K562 (cell line): ENCODE measurements around the gene PTPRU. TPM values are rescaled to one million over a fixed set of nuclear protein-coding genes. Genes with fewer than 3 reads are reported as not detected.

Source experiments
- CBX3 ChIP-seq, 2 experiments: IDR thresholded peaks; 1 replicate in 1 of 2; 2 replicates in 1 of 2; pipeline ENCODE4 v1.6.1; 2012; ENCODE audit warnings: inconsistent platforms in 2 of 2, low read length in 2 of 2, borderline replicate concordance in 1 of 2, control low read depth in 1 of 2
- CHD1 ChIP-seq: fragments of 200-600 bp; sonication (generic); IDR thresholded peaks from one replicate; pipeline ENCODE4 v1.6.1; 2012; ENCODE audit warnings: mild to moderate bottlenecking, moderate library complexity, low read length, inconsistent platforms
- CXXC5 ChIP-seq: fragments of 250-450 bp; sonication (Bioruptor Pico); IDR thresholded peaks from 2 replicates; pipeline ENCODE4 v1.8.0; 2022; ENCODE audit warnings: inconsistent platforms, mild to moderate bottlenecking, moderate library complexity
- HMG20A ChIP-seq: fragments of 450-650 bp; formaldehyde crosslinking; conservative IDR thresholded peaks from 2 replicates; pipeline ENCODE4 v1.4.0; 2020; ENCODE audit warnings: mild to moderate bottlenecking, mixed read lengths
- JUN ChIP-seq, 2 experiments: sonication (generic) in 1 of 2; formaldehyde crosslinking in 1 of 2; IDR thresholded peaks; 2 replicates each; pipeline versions ENCODE4 v1.6.1 to v1.8.0; 2012 to 2022; ENCODE audit warnings: borderline replicate concordance in 2 of 2, mild to moderate bottlenecking in 2 of 2, improper control_type of control experiment in 1 of 2, low read depth in 1 of 2, low read length in 1 of 2, missing genetic modification reagents in 1 of 2
- KDM1A ChIP-seq, 2 experiments: fragments of 450-650 bp; IDR thresholded peaks; 2 replicates each; pipeline ENCODE4 v1.6.1; 2016; ENCODE audit warnings: mild to moderate bottlenecking in 2 of 2
- KHSRP ChIP-seq: fragments of 450-650 bp; IDR thresholded peaks from 2 replicates; pipeline ENCODE4 v1.6.1; 2017
- POLR2A ChIP-seq: fragments of 450-650 bp; conservative IDR thresholded peaks from 2 replicates; pipeline ENCODE4 v1.6.1; 2016
- PTBP1 ChIP-seq: fragments of 200-400 bp; formaldehyde crosslinking; IDR thresholded peaks from 2 replicates; pipeline ENCODE4 v1.6.1; 2017; ENCODE audit warnings: low read depth, low read length
- RBM14 ChIP-seq: fragments of 200-400 bp; formaldehyde crosslinking; IDR thresholded peaks from 2 replicates; pipeline ENCODE4 v1.6.1; 2018; ENCODE audit warnings: low read depth, mild to moderate bottlenecking, low read length, moderate library complexity, borderline replicate concordance; ENCODE audit not compliant: insufficient read depth
- SLC30A9 ChIP-seq: fragments of 250-450 bp; sonication (Bioruptor Pico); IDR thresholded peaks from 2 replicates; pipeline ENCODE4 v1.8.0; 2022; ENCODE audit warnings: mild to moderate bottlenecking, moderate library complexity
- TAF9B ChIP-seq: fragments of 450-650 bp; IDR thresholded peaks from 2 replicates; pipeline ENCODE4 v1.6.1; 2018; ENCODE audit warnings: mild to moderate bottlenecking; ENCODE audit not compliant: partially characterized antibody
- ZBTB17 ChIP-seq: fragments of 450-650 bp; formaldehyde crosslinking; IDR thresholded peaks from 2 replicates; pipeline ENCODE4 v1.4.0; 2020; ENCODE audit warnings: mild to moderate bottlenecking
- ZC3H4 ChIP-seq: sonication (generic); formaldehyde crosslinking; IDR thresholded peaks from 2 replicates; pipeline ENCODE4 v1.9.0; 2021; ENCODE audit warnings: missing genetic modification reagents, borderline replicate concordance
- ZKSCAN3 ChIP-seq: fragments of 250-450 bp; sonication (Bioruptor Pico); IDR thresholded peaks from 2 replicates; pipeline ENCODE4 v1.4.0; 2020
- ZNF12 ChIP-seq: sonication (generic); formaldehyde crosslinking; IDR thresholded peaks from 2 replicates; pipeline ENCODE4 v1.4.0; 2020; ENCODE audit warnings: mild to moderate bottlenecking, missing genetic modification reagents
- ZNF133 ChIP-seq: fragments of 250-450 bp; sonication (Bioruptor Pico); IDR thresholded peaks from 2 replicates; pipeline ENCODE4 v1.4.0; 2020; ENCODE audit warnings: mild to moderate bottlenecking
- ZNF23 ChIP-seq: fragments of 250-450 bp; sonication (Bioruptor Pico); IDR thresholded peaks from 2 replicates; pipeline ENCODE4 v1.4.0; 2020; ENCODE audit warnings: mild to moderate bottlenecking
- polyA plus RNA-seq, 8 experiments: library from polyadenylated mRNA; depleted of rRNA in 4 of 8; stranded (reverse) in 5 of 8; unstranded in 3 of 8; fragments of >200 nt; fragmentation: Nextera tagmentation in 2 of 8; fragmentation: Illumina TruSeq in 1 of 8; extraction: Ambion mirVana in 2 of 8; extraction: Trizol in 1 of 8; gene quantifications; 2 replicates each; pipeline versions ENCODE4 v1.2.1 to v1.2.3, GENCODE V29; 2011 to 2014; ENCODE audit warnings: inconsistent platforms in 1 of 8, missing spikeins in 1 of 8
- total RNA-seq, 7 experiments: library from RNA; depleted of rRNA in 6 of 7; stranded (reverse); fragments of >200 nt in 6 of 7; fragmentation: Illumina TruSeq in 2 of 7; extraction: Trizol in 2 of 7; gene quantifications; 2 replicates each; pipeline versions ENCODE4 v1.2.1 to v1.2.3, GENCODE V29; 2011 to 2021; ENCODE audit warnings: low replicate concordance in 1 of 7
- TF ChIP-seq, protein P1 (sequence below): fragments of 250-450 bp; sonication (Bioruptor Pico); IDR thresholded peaks from 2 replicates; pipeline ENCODE4 v1.5.1; 2021; ENCODE audit warnings: mild to moderate bottlenecking
- TF ChIP-seq, protein P2 (sequence below): fragments of 450-650 bp; IDR thresholded peaks from 2 replicates; pipeline ENCODE4 v1.6.1; 2017; ENCODE audit warnings: antibody characterized with exemption
- TF ChIP-seq, protein P3 (sequence below): fragments of 200-400 bp; formaldehyde crosslinking; IDR thresholded peaks from 2 replicates; pipeline ENCODE4 v1.6.1; 2017; ENCODE audit warnings: mild to moderate bottlenecking, low read depth, low read length, moderate library complexity
- TF ChIP-seq, protein P4 (sequence below): fragments of 250-450 bp; sonication (Bioruptor Pico); IDR thresholded peaks from 2 replicates; pipeline ENCODE4 v1.4.0; 2020
- TF ChIP-seq, protein P5 (sequence below): fragments of 450-650 bp; IDR thresholded peaks from 2 replicates; pipeline ENCODE4 v1.6.1; 2016

PTPRU gene
- total and polyA plus RNA-seq, 9 of the 15 experiments (the other 6 are each of a cell fraction or from before 2014, with no cell fraction given), result 0.01 to 2.9 (median 1.0) TPM

DNA sequence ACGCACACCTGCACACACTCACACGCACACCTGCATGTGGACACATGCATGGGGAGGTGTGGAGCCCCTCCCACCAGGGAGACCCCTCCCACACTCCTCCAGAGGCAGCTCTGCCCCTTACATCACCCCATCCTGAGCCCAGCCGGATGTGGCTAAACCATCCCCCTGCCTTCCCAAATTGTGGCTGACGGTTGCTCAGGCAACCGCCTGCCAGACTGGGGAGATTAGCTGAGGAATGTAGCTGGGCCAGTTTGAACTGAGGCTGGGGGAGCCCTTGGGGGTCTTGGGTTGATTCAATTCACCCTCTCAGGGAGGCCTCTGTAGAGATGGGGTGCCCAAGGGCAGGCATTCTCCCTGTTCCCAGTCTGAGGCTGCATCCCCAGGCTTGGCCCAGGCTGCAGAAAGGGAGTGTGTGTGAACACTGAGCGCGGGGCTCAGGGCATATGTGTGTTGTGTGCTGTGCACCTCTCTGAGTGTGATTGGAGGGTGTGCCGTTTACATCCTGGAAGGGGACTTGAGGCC is 12.9 kb downstream of the PTPRU start (continued):
- TF ChIP-seq, protein P1, sequence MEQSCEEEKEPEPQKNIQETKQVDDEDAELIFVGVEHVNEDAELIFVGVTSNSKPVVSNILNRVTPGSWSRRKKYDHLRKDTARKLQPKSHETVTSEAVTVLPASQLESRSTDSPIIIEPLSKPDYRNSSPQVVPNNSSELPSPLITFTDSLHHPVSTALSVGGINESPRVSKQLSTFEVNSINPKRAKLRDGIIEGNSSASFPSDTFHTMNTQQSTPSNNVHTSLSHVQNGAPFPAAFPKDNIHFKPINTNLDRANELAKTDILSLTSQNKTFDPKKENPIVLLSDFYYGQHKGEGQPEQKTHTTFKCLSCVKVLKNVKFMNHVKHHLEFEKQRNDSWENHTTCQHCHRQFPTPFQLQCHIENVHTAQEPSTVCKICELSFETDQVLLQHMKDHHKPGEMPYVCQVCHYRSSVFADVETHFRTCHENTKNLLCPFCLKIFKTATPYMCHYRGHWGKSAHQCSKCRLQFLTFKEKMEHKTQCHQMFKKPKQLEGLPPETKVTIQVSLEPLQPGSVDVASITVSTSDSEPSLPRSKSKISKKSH (CRISPR knock-in tag), result no peak
- no peak for TF ChIP-seq CXXC5 (CRISPR knock-in tag)
- TF ChIP-seq CBX3 (IDR thresholded peaks at IDR 0.05; ENCODE audit: borderline replicate concordance in 1 of 2, low read length in 2 of 2), result no peak
- TF ChIP-seq, protein P2, sequence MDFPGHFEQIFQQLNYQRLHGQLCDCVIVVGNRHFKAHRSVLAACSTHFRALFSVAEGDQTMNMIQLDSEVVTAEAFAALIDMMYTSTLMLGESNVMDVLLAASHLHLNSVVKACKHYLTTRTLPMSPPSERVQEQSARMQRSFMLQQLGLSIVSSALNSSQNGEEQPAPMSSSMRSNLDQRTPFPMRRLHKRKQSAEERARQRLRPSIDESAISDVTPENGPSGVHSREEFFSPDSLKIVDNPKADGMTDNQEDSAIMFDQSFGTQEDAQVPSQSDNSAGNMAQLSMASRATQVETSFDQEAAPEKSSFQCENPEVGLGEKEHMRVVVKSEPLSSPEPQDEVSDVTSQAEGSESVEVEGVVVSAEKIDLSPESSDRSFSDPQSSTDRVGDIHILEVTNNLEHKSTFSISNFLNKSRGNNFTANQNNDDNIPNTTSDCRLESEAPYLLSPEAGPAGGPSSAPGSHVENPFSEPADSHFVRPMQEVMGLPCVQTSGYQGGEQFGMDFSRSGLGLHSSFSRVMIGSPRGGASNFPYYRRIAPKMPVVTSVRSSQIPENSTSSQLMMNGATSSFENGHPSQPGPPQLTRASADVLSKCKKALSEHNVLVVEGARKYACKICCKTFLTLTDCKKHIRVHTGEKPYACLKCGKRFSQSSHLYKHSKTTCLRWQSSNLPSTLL, result no peak
- TF ChIP-seq, protein P3, sequence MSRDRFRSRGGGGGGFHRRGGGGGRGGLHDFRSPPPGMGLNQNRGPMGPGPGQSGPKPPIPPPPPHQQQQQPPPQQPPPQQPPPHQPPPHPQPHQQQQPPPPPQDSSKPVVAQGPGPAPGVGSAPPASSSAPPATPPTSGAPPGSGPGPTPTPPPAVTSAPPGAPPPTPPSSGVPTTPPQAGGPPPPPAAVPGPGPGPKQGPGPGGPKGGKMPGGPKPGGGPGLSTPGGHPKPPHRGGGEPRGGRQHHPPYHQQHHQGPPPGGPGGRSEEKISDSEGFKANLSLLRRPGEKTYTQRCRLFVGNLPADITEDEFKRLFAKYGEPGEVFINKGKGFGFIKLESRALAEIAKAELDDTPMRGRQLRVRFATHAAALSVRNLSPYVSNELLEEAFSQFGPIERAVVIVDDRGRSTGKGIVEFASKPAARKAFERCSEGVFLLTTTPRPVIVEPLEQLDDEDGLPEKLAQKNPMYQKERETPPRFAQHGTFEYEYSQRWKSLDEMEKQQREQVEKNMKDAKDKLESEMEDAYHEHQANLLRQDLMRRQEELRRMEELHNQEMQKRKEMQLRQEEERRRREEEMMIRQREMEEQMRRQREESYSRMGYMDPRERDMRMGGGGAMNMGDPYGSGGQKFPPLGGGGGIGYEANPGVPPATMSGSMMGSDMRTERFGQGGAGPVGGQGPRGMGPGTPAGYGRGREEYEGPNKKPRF, result no peak
- TF ChIP-seq TAF9B, result no peak
- TF ChIP-seq RBM14, result no peak
- TF ChIP-seq SLC30A9 (CRISPR knock-in tag), result no peak
- no peak for TF ChIP-seq KDM1A (IDR thresholded peaks at IDR 0.05)
- TF ChIP-seq POLR2A, result no peak
- TF ChIP-seq, protein P4, sequence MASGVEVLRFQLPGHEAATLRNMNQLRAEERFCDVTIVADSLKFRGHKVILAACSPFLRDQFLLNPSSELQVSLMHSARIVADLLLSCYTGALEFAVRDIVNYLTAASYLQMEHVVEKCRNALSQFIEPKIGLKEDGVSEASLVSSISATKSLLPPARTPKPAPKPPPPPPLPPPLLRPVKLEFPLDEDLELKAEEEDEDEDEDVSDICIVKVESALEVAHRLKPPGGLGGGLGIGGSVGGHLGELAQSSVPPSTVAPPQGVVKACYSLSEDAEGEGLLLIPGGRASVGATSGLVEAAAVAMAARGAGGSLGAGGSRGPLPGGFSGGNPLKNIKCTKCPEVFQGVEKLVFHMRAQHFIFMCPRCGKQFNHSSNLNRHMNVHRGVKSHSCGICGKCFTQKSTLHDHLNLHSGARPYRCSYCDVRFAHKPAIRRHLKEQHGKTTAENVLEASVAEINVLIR, result no peak
- TF ChIP-seq, protein P5, sequence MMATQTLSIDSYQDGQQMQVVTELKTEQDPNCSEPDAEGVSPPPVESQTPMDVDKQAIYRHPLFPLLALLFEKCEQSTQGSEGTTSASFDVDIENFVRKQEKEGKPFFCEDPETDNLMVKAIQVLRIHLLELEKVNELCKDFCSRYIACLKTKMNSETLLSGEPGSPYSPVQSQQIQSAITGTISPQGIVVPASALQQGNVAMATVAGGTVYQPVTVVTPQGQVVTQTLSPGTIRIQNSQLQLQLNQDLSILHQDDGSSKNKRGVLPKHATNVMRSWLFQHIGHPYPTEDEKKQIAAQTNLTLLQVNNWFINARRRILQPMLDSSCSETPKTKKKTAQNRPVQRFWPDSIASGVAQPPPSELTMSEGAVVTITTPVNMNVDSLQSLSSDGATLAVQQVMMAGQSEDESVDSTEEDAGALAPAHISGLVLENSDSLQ, result peak; percentile 60; the same call in 1 of the 2 replicates
- TF ChIP-seq CHD1, result no peak
- TF ChIP-seq ZKSCAN3 (CRISPR knock-in tag), result no peak
- TF ChIP-seq PTBP1, result no peak
- TF ChIP-seq HMG20A (CRISPR knock-in tag), result no peak
- 0 out of 2 replicates have a peak, but pooled peaks have one; percentile 22 for TF ChIP-seq JUN (IDR thresholded peaks at IDR 0.05; ENCODE audit: borderline replicate concordance, low read depth, low read length)
- no peak for TF ChIP-seq JUN (CRISPR knock-in tag; IDR thresholded peaks at IDR 0.05; ENCODE audit: borderline replicate concordance)
- TF ChIP-seq ZNF133 (CRISPR knock-in tag), result no peak
- no peak for TF ChIP-seq ZNF23 (CRISPR knock-in tag)
- no peak for TF ChIP-seq KHSRP
- TF ChIP-seq ZBTB17 (CRISPR knock-in tag), result no peak
- no peak for TF ChIP-seq ZNF12 (CRISPR knock-in tag)
- TF ChIP-seq ZC3H4 (CRISPR knock-in tag), result no peak
